MM.1S (cell line): Measurements from ENCODE around the gene NUDT1.

Experiments used
- CTCF ChIP-seq: fragments of 300-600 bp; sonication (generic); IDR thresholded peaks from 2 replicates; pipeline ENCODE4 v1.5.1; 2016; ENCODE audit warnings: antibody characterized with exemption, low read length, mixed read lengths
- EZH2 ChIP-seq: fragments of 300-600 bp; sonication (generic); optimal IDR thresholded peaks from 2 replicates; pipeline ENCODE3; 2017; ENCODE audit warnings: low read depth, mild to moderate bottlenecking, antibody characterized with exemption, low read length, mixed read lengths

GRCh38 chr7:2230882-2231281 lies 11.1 kb upstream of the NUDT1 start:
- no peak for TF ChIP-seq CTCF
- no peak for TF ChIP-seq EZH2
